ENCODE results near the gene IGF2R. TPM values are rescaled to one million over a fixed set of nuclear protein-coding genes. Genes with fewer than 3 reads are reported as not detected.
A peak's percentile ranks its signal among the peaks of the same experiment; 100 is the strongest.

IGF2R gene
- total RNA-seq, 1 experiment from 2014 or later = 31.5 TPM

DNA sequence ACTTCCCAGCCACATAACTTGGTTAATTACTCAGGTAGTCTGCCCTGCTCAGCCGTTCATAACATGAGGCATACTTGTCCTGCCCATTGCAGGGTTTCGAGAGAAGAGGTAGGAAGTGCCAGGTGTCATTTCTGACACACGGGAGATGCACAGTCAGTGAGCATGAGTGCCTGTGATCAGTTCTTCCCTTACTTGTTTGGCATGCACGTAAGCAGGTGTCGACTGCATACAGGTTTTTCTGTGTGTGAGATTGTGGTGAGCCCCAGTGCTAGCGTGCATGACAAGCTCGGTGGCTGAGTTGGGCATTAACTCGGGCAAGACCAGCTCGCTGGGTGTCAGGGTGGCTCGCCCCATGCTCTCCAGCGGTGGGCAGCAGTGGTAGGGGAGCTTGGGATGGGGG is 101.5 kb downstream of the IGF2R start:
- Histone ChIP-seq H3K27me3 (ENCODE audit: low read length) (no peaks in the 10 kb centered on the region), H3K4me3 (ENCODE audit: low read length) (no peak overlapping the region), H2AFZ (ENCODE audit: low read length) (no peak overlapping the region), H4K20me1 (ENCODE audit: low read length) (no peaks in the 10 kb centered on the region), H3K9me2 (replicated peaks; ENCODE audit: low read length) (no peaks in the 10 kb centered on the region), H3K4me2 (ENCODE audit: low read length) (no peak overlapping the region), H3F3A (ENCODE audit: low read length, unreplicated experiment) (no peaks in the 10 kb centered on the region), H3K9me3 (ENCODE audit: low read length) (no peaks in the 10 kb centered on the region), H3K27ac (ENCODE audit: low read length) (no peak overlapping the region), H3K9ac (ENCODE audit: low read length) (no peak overlapping the region), H3K4me1 (ENCODE audit: insufficient read depth, low read length) (peaks cover 1% of the 10 kb centered on the region; the same call in 1 of the 2 replicates), H3K36me3 (ENCODE audit: low read depth, low read length) (peaks cover 10% of the 10 kb centered on the region; the same call in 1 of the 2 replicates), H3K79me2 (ENCODE audit: low read length) (no peaks in the 10 kb centered on the region)
- no peak for TF ChIP-seq EZH2 (IDR thresholded peaks at IDR 0.05; ENCODE audit: low read length, unreplicated experiment)
- TF ChIP-seq, protein P1, sequence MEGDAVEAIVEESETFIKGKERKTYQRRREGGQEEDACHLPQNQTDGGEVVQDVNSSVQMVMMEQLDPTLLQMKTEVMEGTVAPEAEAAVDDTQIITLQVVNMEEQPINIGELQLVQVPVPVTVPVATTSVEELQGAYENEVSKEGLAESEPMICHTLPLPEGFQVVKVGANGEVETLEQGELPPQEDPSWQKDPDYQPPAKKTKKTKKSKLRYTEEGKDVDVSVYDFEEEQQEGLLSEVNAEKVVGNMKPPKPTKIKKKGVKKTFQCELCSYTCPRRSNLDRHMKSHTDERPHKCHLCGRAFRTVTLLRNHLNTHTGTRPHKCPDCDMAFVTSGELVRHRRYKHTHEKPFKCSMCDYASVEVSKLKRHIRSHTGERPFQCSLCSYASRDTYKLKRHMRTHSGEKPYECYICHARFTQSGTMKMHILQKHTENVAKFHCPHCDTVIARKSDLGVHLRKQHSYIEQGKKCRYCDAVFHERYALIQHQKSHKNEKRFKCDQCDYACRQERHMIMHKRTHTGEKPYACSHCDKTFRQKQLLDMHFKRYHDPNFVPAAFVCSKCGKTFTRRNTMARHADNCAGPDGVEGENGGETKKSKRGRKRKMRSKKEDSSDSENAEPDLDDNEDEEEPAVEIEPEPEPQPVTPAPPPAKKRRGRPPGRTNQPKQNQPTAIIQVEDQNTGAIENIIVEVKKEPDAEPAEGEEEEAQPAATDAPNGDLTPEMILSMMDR (conservative IDR thresholded peaks at IDR 0.05; ENCODE audit: low read depth, low read length) = no peak
- TF ChIP-seq EZH2phosphoT487 (IDR thresholded peaks at IDR 0.05; ENCODE audit: borderline replicate concordance, low read length) = no peak
- DNase-seq (no peak), ATAC-seq (no peak)
- CTCF ChIA-PET = no interaction called here
- no TSS peak for BruUV-seq (replicated peaks)
- POLR2A ChIA-PET (ENCODE audit: unreplicated experiment) = no interaction called here
- intact Hi-C loops (cut with micrococcal nuclease) = no loop called here

GRCh38 chr6:160070831-160071230 is 101.9 kb downstream of the IGF2R start:
- H4K20me1 ChIP-seq (ENCODE audit: low read length) = no peaks in the 10 kb centered on the region
- H3K9ac ChIP-seq (ENCODE audit: low read length) = no peak overlapping the region
- no peaks in the 10 kb centered on the region for H3K79me2 ChIP-seq (ENCODE audit: low read length)
- no peaks in the 10 kb centered on the region for H3K9me3 ChIP-seq (ENCODE audit: low read length)
- H3K36me3 ChIP-seq (ENCODE audit: low read depth, low read length) = peaks cover 10% of the 10 kb centered on the region; the same call in 1 of the 2 replicates
- no peaks in the 10 kb centered on the region for H3F3A ChIP-seq (ENCODE audit: low read length, unreplicated experiment)
- no peaks in the 10 kb centered on the region for H3K27me3 ChIP-seq (ENCODE audit: low read length)
- H3K4me3 ChIP-seq (ENCODE audit: low read length) = no peak overlapping the region
- intact Hi-C loops (cut with micrococcal nuclease) = no loop called here
- H3K9me2 ChIP-seq (replicated peaks; ENCODE audit: low read length) = no peaks in the 10 kb centered on the region
- no TSS peak for BruUV-seq (replicated peaks)
- no peak for TF ChIP-seq EZH2phosphoT487 (IDR thresholded peaks at IDR 0.05; ENCODE audit: borderline replicate concordance, low read length)
- no peak for TF ChIP-seq EZH2 (IDR thresholded peaks at IDR 0.05; ENCODE audit: low read length, unreplicated experiment)
- TF ChIP-seq, protein P1 (conservative IDR thresholded peaks at IDR 0.05; ENCODE audit: low read depth, low read length) = no peak
- no peak for DNase-seq
- ChIA-PET CTCF (no interaction called here), POLR2A (ENCODE audit: unreplicated experiment) (no interaction called here)
- no peak overlapping the region for H3K4me2 ChIP-seq (ENCODE audit: low read length)
- H2AFZ ChIP-seq (ENCODE audit: low read length) = no peak overlapping the region
- H3K27ac ChIP-seq (ENCODE audit: low read length) = no peak overlapping the region
- H3K4me1 ChIP-seq (ENCODE audit: insufficient read depth, low read length) = no peaks in the 10 kb centered on the region
- ATAC-seq = no peak

DNA sequence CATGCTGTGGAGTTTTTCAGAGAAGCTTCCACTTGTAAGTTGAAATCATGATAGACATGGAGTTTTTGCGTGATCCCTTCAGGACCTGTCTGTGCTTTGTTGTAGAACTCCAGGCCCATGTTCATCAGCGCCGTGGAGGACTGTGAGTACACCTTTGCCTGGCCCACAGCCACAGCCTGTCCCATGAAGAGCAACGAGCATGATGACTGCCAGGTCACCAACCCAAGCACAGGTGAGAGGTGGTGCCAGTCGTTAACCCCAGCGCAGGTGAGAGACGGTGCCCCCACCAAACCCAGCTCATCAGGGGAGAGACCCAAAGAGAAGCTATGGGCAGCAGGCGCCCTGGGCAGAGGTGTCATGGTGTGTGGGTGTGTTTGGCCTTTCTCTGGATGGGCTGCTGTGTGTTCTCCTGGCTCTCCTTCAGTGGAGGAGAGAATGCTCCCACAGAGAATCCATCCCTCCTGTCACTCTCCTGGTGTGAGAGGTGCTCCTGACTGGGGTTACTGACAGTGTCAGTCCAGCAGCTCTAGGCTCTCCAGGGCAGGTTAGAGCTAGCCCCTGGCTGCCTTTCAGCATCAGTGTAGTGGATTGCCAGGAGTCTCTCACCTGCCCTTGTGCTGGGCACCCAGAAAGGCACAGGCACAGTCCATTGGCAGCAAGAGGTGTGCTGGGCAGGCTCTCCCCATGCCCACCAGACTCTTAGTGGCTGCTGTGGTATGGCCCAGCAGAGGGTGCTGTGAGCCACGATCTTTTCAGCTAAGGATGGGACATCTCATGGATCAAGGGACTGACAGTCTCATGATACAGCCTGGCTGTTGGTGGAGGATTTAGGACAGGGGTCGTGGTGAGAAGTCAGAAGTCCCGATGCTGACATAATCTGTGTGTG is 103.2 kb downstream of the IGF2R start:
- CTCF ChIA-PET = no interaction called here
- no peak overlapping the region for H3K27ac ChIP-seq (ENCODE audit: low read length)
- POLR2A ChIA-PET (ENCODE audit: unreplicated experiment) = no interaction called here
- no peak overlapping the region for H3K9ac ChIP-seq (ENCODE audit: low read length)
- no TSS peak for BruUV-seq (replicated peaks)
- no peaks in the 10 kb centered on the region for H3K4me1 ChIP-seq (ENCODE audit: insufficient read depth, low read length)
- no peak overlapping the region for H3K4me3 ChIP-seq (ENCODE audit: low read length)
- no peaks in the 10 kb centered on the region for H3K79me2 ChIP-seq (ENCODE audit: low read length)
- peak; percentile 64 for ATAC-seq
- no peak overlapping the region for H3K4me2 ChIP-seq (ENCODE audit: low read length)
- TF ChIP-seq EZH2phosphoT487 (IDR thresholded peaks at IDR 0.05; ENCODE audit: borderline replicate concordance, low read length) = no peak
- TF ChIP-seq EZH2 (IDR thresholded peaks at IDR 0.05; ENCODE audit: low read length, unreplicated experiment) = no peak
- TF ChIP-seq, protein P1 (conservative IDR thresholded peaks at IDR 0.05; ENCODE audit: low read depth, low read length) = peak; percentile 49
- H3K36me3 ChIP-seq (ENCODE audit: low read depth, low read length) = peaks cover 10% of the 10 kb centered on the region; the same call in 1 of the 2 replicates
- DNase-seq = peak; percentile 9
- intact Hi-C loops (cut with micrococcal nuclease) = no loop called here
- no peaks in the 10 kb centered on the region for H3K9me3 ChIP-seq (ENCODE audit: low read length)
- H3K9me2 ChIP-seq (replicated peaks; ENCODE audit: low read length) = no peaks in the 10 kb centered on the region
- H3K27me3 ChIP-seq (ENCODE audit: low read length) = no peaks in the 10 kb centered on the region
- H3F3A ChIP-seq (ENCODE audit: low read length, unreplicated experiment) = no peaks in the 10 kb centered on the region
- H4K20me1 ChIP-seq (ENCODE audit: low read length) = no peaks in the 10 kb centered on the region
- no peak overlapping the region for H2AFZ ChIP-seq (ENCODE audit: low read length)
